Peyer's patch (tissue), 4 donors: ENCODE data around the gene NAGA.

ENCODE experiments used
- POLR2A ChIP-seq, 2 donors: fragments of 450-650 bp; IDR thresholded peaks; one replicate each; pipeline ENCODE4 v1.5.1; 2017; ENCODE audit warnings: antibody characterized with exemption in 2 of 2, mild to moderate bottlenecking in 2 of 2, moderate library complexity in 2 of 2
- TF ChIP-seq, protein P1 (sequence below), 6 experiments: fragments of 450-650 bp in 4 of 6; fragments of 200-600 bp in 2 of 6; sonication (generic) in 1 of 6; IDR thresholded peaks; one replicate each; pipeline ENCODE4 v1.5.1; 2017 to 2019; ENCODE audit warnings: antibody characterized with exemption in 6 of 6, mild to moderate bottlenecking in 3 of 6, moderate library complexity in 1 of 6

GRCh38 chr22:42022162-42022847, 48.3 kb downstream of the NAGA start:
- TF ChIP-seq, protein P1, sequence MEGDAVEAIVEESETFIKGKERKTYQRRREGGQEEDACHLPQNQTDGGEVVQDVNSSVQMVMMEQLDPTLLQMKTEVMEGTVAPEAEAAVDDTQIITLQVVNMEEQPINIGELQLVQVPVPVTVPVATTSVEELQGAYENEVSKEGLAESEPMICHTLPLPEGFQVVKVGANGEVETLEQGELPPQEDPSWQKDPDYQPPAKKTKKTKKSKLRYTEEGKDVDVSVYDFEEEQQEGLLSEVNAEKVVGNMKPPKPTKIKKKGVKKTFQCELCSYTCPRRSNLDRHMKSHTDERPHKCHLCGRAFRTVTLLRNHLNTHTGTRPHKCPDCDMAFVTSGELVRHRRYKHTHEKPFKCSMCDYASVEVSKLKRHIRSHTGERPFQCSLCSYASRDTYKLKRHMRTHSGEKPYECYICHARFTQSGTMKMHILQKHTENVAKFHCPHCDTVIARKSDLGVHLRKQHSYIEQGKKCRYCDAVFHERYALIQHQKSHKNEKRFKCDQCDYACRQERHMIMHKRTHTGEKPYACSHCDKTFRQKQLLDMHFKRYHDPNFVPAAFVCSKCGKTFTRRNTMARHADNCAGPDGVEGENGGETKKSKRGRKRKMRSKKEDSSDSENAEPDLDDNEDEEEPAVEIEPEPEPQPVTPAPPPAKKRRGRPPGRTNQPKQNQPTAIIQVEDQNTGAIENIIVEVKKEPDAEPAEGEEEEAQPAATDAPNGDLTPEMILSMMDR (IDR thresholded peaks at IDR 0.05) = no peak
- TF ChIP-seq POLR2A (IDR thresholded peaks at IDR 0.05) = no peak
